ENCODE data around the gene HOXA6. TPM values are rescaled to one million over a fixed set of nuclear protein-coding genes. Genes with fewer than 3 reads are reported as not detected.

HOXA6 gene
- total RNA-seq, 1 experiment from 2014 or later: 12.7 TPM

DNA sequence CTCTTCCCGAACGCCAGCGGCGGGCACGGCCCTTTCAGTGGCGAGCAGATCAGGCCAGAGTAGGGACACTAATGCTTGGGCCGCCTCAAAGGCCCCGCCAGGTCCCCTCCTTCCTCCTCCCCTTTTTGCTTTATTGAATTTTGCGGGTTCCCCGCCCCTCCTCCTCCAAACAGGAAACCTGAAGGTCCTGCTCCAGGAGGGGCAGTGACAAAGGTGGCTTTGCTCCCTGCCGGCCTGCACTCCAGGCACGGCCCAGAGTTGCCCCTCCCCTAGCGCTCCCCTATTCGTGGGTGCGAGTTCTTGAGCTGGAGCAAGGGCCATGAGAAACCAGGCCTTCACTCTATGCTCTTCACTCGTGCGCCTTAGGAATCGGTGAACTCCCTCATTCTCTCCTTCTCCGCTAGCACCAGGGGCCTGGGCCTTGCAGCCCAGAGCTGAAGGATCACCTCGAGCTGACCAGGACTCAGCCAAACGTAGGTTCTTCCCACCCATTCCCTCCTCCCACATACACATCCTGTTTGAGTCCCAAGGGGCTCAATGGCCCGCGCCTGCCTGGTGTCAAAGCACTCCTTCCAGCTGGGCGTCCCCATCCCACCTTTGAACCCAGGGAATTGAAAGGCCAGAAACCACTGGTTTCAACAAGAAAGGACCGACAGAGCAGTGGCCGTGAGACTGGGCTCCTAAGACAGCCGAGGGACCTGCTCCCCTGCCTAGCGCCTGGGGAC is 619 bp upstream of the HOXA6 start:
- H4K20me1 ChIP-seq (ENCODE audit: insufficient read depth): no peaks in the 10 kb centered on the region
- ATAC-seq: peak; percentile 36
- intact Hi-C loops (cut with micrococcal nuclease): no loop called here
- H3K79me2 ChIP-seq (ENCODE audit: insufficient read depth, low read length): peaks cover 45% of the 10 kb centered on the region
- peaks cover 25 to 57% of the 10 kb centered on the region in 2 experiments for H3K4me1 ChIP-seq (ENCODE audit: control insufficient read depth in 1 of 2, insufficient read depth in 2 of 2, low read length in 2 of 2)
- no peaks in the 10 kb centered on the region for H3K27me3 ChIP-seq (ENCODE audit: insufficient read depth, low read length)
- RAD21 ChIA-PET (ENCODE audit: low non-redundant PET in 1 of 2, low total read pairs in 2 of 2, uncharacterized antibody in 2 of 2, unreplicated experiment in 2 of 2): interaction anchor here in 1 of 2 experiments (0.6 kb wide), 1 partner anchor 13 kb away, joined by 3 read pairs; no protein-coding TSS in a partner anchor
- no TSS peak for BruUV-seq (replicated peaks)
- no peak overlapping the region for H2AFZ ChIP-seq (ENCODE audit: low read depth, low read length, poor library complexity, severe bottlenecking)
- peak overlapping the region; percentile 74 for H3K9ac ChIP-seq (ENCODE audit: low read length)
- H3K9me2 ChIP-seq (ENCODE audit: insufficient read depth): no peaks in the 10 kb centered on the region
- CTCF ChIA-PET: interaction anchor here (0.6 to 3.7 kb wide), 3 partner anchors 13 to 461 kb away, joined by 3 to 27 read pairs (median 10); no protein-coding TSS in a partner anchor
- H3K4me2 ChIP-seq (ENCODE audit: low read length): peak overlapping the region; percentile 95
- POLR2A ChIA-PET: no interaction called here
- no peak for DNase-seq (ENCODE audit: low read depth, low spot score)
- peak overlapping the region; percentile 40 to 71 for H3K4me3 ChIP-seq (replicated peaks in 1 of 2; ENCODE audit: low read depth in 1 of 2, low read length in 2 of 2)
- H3K27ac ChIP-seq (ENCODE audit: low read depth, low read length): peak overlapping the region; percentile 82
- H3K9me3 ChIP-seq (ENCODE audit: control insufficient read depth in 1 of 2, insufficient read depth in 1 of 2, low read depth in 1 of 2, low read length in 2 of 2): no peaks in the 10 kb centered on the region
- no peak for TF ChIP-seq CEBPB (IDR thresholded peaks at IDR 0.05; ENCODE audit: low read depth)
- TF ChIP-seq, protein P1, sequence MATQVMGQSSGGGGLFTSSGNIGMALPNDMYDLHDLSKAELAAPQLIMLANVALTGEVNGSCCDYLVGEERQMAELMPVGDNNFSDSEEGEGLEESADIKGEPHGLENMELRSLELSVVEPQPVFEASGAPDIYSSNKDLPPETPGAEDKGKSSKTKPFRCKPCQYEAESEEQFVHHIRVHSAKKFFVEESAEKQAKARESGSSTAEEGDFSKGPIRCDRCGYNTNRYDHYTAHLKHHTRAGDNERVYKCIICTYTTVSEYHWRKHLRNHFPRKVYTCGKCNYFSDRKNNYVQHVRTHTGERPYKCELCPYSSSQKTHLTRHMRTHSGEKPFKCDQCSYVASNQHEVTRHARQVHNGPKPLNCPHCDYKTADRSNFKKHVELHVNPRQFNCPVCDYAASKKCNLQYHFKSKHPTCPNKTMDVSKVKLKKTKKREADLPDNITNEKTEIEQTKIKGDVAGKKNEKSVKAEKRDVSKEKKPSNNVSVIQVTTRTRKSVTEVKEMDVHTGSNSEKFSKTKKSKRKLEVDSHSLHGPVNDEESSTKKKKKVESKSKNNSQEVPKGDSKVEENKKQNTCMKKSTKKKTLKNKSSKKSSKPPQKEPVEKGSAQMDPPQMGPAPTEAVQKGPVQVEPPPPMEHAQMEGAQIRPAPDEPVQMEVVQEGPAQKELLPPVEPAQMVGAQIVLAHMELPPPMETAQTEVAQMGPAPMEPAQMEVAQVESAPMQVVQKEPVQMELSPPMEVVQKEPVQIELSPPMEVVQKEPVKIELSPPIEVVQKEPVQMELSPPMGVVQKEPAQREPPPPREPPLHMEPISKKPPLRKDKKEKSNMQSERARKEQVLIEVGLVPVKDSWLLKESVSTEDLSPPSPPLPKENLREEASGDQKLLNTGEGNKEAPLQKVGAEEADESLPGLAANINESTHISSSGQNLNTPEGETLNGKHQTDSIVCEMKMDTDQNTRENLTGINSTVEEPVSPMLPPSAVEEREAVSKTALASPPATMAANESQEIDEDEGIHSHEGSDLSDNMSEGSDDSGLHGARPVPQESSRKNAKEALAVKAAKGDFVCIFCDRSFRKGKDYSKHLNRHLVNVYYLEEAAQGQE (IDR thresholded peaks at IDR 0.05; ENCODE audit: low read depth): no peak
- TF ChIP-seq TCF7L2 (IDR thresholded peaks at IDR 0.05; ENCODE audit: borderline replicate concordance, extremely low read depth, insufficient read depth, insufficient read length): no peak
- TF ChIP-seq SRF (IDR thresholded peaks at IDR 0.05; ENCODE audit: low read depth): no peak
- TF ChIP-seq POLR2AphosphoS5 (IDR thresholded peaks at IDR 0.05; ENCODE audit: low read depth, low read length): 0 out of 2 replicates have a peak, but pooled peaks have one; percentile 31
- H3K36me3 ChIP-seq (ENCODE audit: control insufficient read depth in 1 of 2, insufficient read depth in 2 of 2, low read length in 2 of 2): peaks cover 6 to 12% of the 10 kb centered on the region in 2 experiments; a peak in 2 of 4 replicates

Measured in HCT116 (cell line).